Pulmonary artery endothelial cell (primary cell): Measurements from ENCODE around the gene SELP. TPM values are rescaled to one million over a fixed set of nuclear protein-coding genes. Genes with fewer than 3 reads are reported as not detected.

Experiments
- total RNA-seq: library from RNA; depleted of rRNA; stranded (reverse); fragments of >200 nt; gene quantifications from 2 replicates; pipeline ENCODE4 v1.2.3, GENCODE V29; 2014

SELP gene
- total RNA-seq, 1 donor from 2014 or later, result 3.3 TPM

Other genes starting within 250 kb of the SELP start
- 0.74 and 0.86 TPM in 2 replicates for gene CCDC181, start 202.7 kb downstream of the SELP start, total RNA-seq
- gene SLC19A2, start 144.2 kb downstream of the SELP start, total RNA-seq, result 8.8 and 11.2 TPM in 2 replicates
- 0.04 and 0.13 TPM in 2 replicates for gene F5, start 43.6 kb downstream of the SELP start, total RNA-seq
- 1.5 and 2.3 TPM in 2 replicates for gene SELL, start 81.5 kb upstream of the SELP start, total RNA-seq
- gene SELE, start 104.0 kb upstream of the SELP start, total RNA-seq, result 2.1 and 2.8 TPM in 2 replicates
- gene METTL18, start 164.8 kb upstream of the SELP start, total RNA-seq, result 8.2 and 8.6 TPM in 2 replicates